Kidney epithelial cell (primary cell): ENCODE measurements around the gene PCDH12. TPM values are rescaled to one million over a fixed set of nuclear protein-coding genes. Genes with fewer than 3 reads are reported as not detected.

Source experiments
- DNase-seq: peaks from one replicate; pipeline ENCODE4 v3.0.0-alpha.2; 2010; ENCODE audit warnings: low read depth
- H3K27me3 ChIP-seq: 2 replicates; pipeline ENCODE4 v1.6.0; 2011; ENCODE audit warnings: low read length; ENCODE audit not compliant: control insufficient read depth, insufficient read depth
- H3K36me3 ChIP-seq: 2 replicates; pipeline ENCODE4 v1.5.1; 2011; ENCODE audit warnings: low read length; ENCODE audit not compliant: control insufficient read depth, insufficient read depth
- H3K4me3 ChIP-seq: 2 replicates; pipeline ENCODE4 v1.5.1; 2011; ENCODE audit warnings: low read depth, mild to moderate bottlenecking, control low read depth, low read length
- CTCF ChIP-seq: IDR thresholded peaks from 2 replicates; pipeline ENCODE4 v1.5.1; 2011; ENCODE audit warnings: mild to moderate bottlenecking, moderate library complexity, low read length, control low read depth, inconsistent platforms; ENCODE audit not compliant: insufficient read depth, poor library complexity, severe bottlenecking
- total RNA-seq: library from RNA; depleted of rRNA; stranded (reverse); fragments of >200 nt; gene quantifications from 2 replicates; pipeline ENCODE4 v1.2.3, GENCODE V29; 2015

The PCDH12 gene
- total RNA-seq, 1 donor from 2014 or later: not detected

GRCh38 chr5:141906972-141907371, 51.0 kb downstream of the PCDH12 start:
- no peak for TF ChIP-seq CTCF
- peaks cover 6% of the 10 kb centered on the region for H3K27me3 ChIP-seq
- H3K36me3 ChIP-seq: no peaks in the 10 kb centered on the region
- DNase-seq: no peak
- H3K4me3 ChIP-seq: no peak overlapping the region

- no peaks in the 10 kb centered on the region for H3K36me3 ChIP-seq
- H3K27me3 ChIP-seq: peaks cover 6% of the 10 kb centered on the region
- DNase-seq: no peak
- no peak for TF ChIP-seq CTCF
- H3K4me3 ChIP-seq: no peak overlapping the region
Measured at GRCh38 chr5:141906517-141906916, 51.5 kb downstream of the PCDH12 start.

GRCh38 chr5:141904551-141904950, 53.5 kb downstream of the PCDH12 start:
- no peak overlapping the region for H3K4me3 ChIP-seq

GRCh38 chr5:141903261-141903660, 54.7 kb downstream of the PCDH12 start:
- TF ChIP-seq CTCF: no peak
- Histone ChIP-seq H3K27me3 (peaks cover 6% of the 10 kb centered on the region), H3K4me3 (no peak overlapping the region), H3K36me3 (no peaks in the 10 kb centered on the region)
- DNase-seq: no peak

More at GRCh38 chr5:141904551-141904950, 53.5 kb downstream of the PCDH12 start:
- no peak for DNase-seq
- Histone ChIP-seq H3K36me3 (no peaks in the 10 kb centered on the region), H3K27me3 (peaks cover 6% of the 10 kb centered on the region)
- TF ChIP-seq CTCF: no peak

GRCh38 chr5:141902015-141902814, 55.8 kb downstream of the PCDH12 start:
- no peak for DNase-seq
- Histone ChIP-seq H3K27me3 (peaks cover 6% of the 10 kb centered on the region), H3K36me3 (no peaks in the 10 kb centered on the region), H3K4me3 (no peak overlapping the region)
- TF ChIP-seq CTCF: no peak
